NCI-H69 (cell line): ENCODE measurements around the gene BCOR.

Experiments used
- DNase-seq: peaks from one replicate; lab custom pipeline; 2025; lab: John Stamatoyannopoulos, UW

BCOR gene

DNA sequence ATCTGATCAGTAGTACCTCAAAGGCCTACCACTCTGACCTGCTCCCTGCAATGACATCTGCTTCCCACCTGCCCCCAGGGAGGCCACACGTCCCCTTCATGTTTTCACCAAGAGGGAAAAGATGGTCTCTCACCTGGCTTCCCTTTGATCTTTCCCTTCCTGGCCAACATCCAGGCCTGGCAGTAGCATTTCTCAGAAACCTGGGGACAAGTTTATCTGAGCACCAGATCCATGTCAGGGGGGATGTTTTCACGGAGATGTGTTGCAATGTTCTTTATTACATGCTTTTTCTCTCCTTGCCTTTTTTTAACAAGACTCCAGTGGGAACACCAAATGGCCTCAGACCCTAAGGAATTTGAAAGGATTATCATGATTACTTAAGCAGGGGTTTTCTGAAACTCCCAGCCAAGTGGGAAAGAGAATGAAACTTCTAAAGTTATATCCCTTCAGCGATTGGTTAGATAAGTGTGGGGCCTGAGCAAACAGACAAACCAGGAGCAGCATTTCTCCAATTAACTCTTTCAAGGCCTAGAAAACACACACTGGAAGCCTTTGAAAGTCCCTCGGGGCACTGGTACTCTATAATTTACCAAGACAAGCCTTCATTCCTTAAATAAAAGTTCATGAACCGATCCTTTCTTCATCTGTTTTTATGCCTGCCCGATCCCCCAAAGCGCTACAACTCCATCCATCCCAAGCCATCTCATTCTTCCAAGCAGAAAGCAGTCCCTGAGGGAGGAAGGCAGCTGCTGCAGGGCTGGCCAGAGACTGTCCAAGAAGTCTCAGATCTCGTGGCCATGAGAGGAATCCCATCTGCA, 94.1 kb downstream of the BCOR start:
- DNase-seq, result peak; percentile 7

- DNase-seq, result no peak
Measured at GRCh38 chrX:40003071-40003427, 94.7 kb downstream of the BCOR start.
